GM19035 (cell line): ENCODE results near the gene ATP5F1C.
A peak's percentile ranks its signal among the peaks of the same experiment; 100 is the strongest.
"Not testable (repeated sequence)": the region's sequence is repeated elsewhere in the genome, so short reads cannot be mapped to it uniquely, and the experiment has no call there.

ENCODE experiments used
- ATAC-seq: cut with Tn5 transposase; IDR thresholded peaks from one replicate; pipeline ENCODE4 v1.9.1; 2021; ENCODE audit not compliant: unreplicated experiment

ATP5F1C gene

GRCh38 chr10:7792541-7792940 lies 4.6 kb downstream of the ATP5F1C start:
- no peak for ATAC-seq

GRCh38 chr10:7794251-7795026 lies 6.5 kb downstream of the ATP5F1C start:
- no peak for ATAC-seq

GRCh38 chr10:7795605-7796004 lies 7.6 kb downstream of the ATP5F1C start:
- no peak for ATAC-seq

- ATAC-seq, result no peak
Measured at GRCh38 chr10:7797582-7797981, 9.6 kb downstream of the ATP5F1C start.

- ATAC-seq, result no peak
Measured at GRCh38 chr10:7802606-7803005, 14.6 kb downstream of the ATP5F1C start.

GRCh38 chr10:7804216-7804615 lies 16.2 kb downstream of the ATP5F1C start:
- no peak for ATAC-seq

- no peak for ATAC-seq
Measured at GRCh38 chr10:7804741-7805140, 16.8 kb downstream of the ATP5F1C start.

- no peak for ATAC-seq
Measured at GRCh38 chr10:7808686-7809267, 20.8 kb downstream of the ATP5F1C start.

- no peak for ATAC-seq
Measured at GRCh38 chr10:7810443-7810842, 22.5 kb downstream of the ATP5F1C start.

GRCh38 chr10:7811000-7811399 lies 23.0 kb downstream of the ATP5F1C start:
- ATAC-seq, result no peak

- ATAC-seq, result not testable (repeated sequence)
Measured at GRCh38 chr10:7811743-7812142, 23.8 kb downstream of the ATP5F1C start.

- no peak for ATAC-seq
Measured at GRCh38 chr10:7813481-7813880, 25.5 kb downstream of the ATP5F1C start.

- ATAC-seq, result no peak
Measured at GRCh38 chr10:7817576-7817975, 29.6 kb downstream of the ATP5F1C start.

GRCh38 chr10:7817984-7818294 lies 30.0 kb downstream of the ATP5F1C start:
- peak; percentile 18 for ATAC-seq

- peak; percentile 87 for ATAC-seq
Measured at GRCh38 chr10:7818295-7819120, 30.5 kb downstream of the ATP5F1C start, which contains the start of gene TAF3. TSS of gene TAF3 (plus strand) at chr10:7818505. CDS start at chr10:7818710, 205 bp downstream.

GRCh38 chr10:7819121-7819460 lies 31.1 kb downstream of the ATP5F1C start:
- ATAC-seq, result peak; percentile 46

- no peak for ATAC-seq
Measured at GRCh38 chr10:7824251-7824650, 36.3 kb downstream of the ATP5F1C start.

- ATAC-seq, result no peak
Measured at GRCh38 chr10:7826971-7827370, 39.0 kb downstream of the ATP5F1C start.

GRCh38 chr10:7829289-7829834 lies 41.4 kb downstream of the ATP5F1C start:
- no peak for ATAC-seq

- ATAC-seq, result no peak
Measured at GRCh38 chr10:7832060-7832459, 44.1 kb downstream of the ATP5F1C start.

- ATAC-seq, result no peak
Measured at GRCh38 chr10:7833210-7833609, 45.2 kb downstream of the ATP5F1C start.

GRCh38 chr10:7834262-7834661 lies 46.3 kb downstream of the ATP5F1C start:
- ATAC-seq, result no peak
